SHP77 (cell line): ENCODE results near the gene IPO7.

Experiments
- DNase-seq, 2 experiments: peaks; one replicate each; lab custom pipeline; 2025; lab: John Stamatoyannopoulos, UW

IPO7 gene

DNA sequence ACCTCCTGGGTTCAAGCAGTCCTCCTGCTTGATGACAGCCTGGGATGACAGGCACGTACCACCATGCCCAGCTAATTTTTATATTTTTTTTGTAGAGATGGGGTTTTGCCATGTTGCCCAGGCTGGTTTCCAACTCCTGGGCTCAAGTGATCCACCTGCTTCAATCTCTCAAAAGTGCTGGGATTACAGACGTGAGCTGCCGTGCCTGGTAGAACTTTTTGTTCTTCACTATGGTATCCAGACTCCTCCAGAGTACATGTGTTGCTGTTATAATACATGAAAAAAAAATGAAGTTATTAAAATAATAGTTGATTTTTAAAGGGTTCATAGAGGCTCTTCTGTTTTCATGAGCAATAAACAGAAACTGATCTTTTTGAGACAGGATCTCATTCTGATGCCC lies 105.9 kb downstream of the IPO7 start:
- no peak for DNase-seq

DNA sequence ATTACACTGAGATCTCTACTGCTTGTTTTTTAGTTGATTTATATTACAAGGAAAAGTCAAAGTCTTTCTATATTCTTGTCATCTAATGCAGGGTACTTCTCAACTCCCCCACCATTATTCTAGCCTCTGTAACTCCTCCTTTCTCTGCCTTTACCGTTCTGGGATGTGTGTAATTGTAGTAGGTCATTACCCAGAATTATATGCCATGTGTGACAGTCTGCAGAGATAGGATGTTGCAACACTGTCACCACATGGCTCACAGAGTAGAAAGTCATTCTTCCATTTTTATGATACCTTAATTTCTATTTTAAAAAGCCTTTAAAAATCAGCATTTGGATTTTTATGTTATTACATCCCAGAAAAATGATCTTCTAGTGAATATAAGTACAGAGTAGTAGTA lies 109.0 kb downstream of the IPO7 start:
- DNase-seq, result no peak

DNA sequence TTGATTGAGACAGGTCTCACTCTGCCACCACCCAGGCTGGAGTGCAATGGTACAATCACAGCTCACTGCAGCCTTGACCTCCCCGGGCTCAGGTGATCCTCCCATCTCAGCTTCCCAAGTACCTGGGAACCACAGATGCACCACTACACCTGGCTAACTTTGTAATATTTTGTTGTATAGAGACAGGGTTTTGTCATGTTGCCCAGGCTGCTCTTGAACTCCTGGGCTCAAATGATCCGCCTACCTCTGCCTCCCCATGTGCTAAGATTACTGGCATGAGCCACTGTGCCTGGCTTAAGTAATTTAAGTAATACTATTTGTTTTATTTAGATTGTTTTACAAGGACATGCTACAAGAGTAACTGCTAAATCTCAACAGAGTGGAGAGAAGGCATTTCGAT lies 109.9 kb downstream of the IPO7 start:
- no peak for DNase-seq

DNA sequence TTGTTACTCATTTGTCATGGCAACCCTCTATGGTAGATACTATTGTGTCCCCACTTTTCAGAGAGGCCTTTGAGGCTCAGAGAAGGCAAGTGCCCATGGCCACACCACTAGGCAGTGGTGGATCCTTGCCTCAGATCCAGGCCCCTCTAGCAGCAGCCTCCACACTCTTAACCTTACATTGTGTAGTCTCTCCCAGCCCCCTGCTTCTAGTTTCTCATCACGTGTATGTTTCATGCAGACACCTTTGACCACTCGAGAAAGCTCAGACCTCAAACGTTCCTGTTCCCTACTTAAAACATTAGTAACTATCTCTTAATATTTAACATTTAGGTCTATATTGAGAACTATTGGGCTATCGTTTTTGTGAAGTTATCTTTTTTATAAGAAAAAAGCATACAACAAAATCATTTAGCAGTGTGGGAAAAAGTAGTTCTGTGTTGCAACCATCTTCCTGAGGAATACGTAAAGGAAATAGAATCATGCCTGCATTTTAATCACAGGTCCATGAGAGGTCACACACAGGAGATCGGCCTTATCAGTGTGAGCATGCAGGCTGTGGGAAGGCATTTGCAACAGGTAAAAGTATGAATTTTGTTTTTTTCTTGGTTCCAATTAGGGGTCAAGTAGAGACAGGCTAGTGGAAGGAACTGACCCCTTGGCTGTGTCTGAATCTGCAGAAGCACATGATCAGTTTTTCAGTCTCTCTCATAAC lies 111.5 kb downstream of the IPO7 start:
- DNase-seq, result no peak
